OCI-LY3 (cell line): Measurements from ENCODE around the gene SIGLEC9.

Experiments used
- EZH2phosphoT487 ChIP-seq: fragments of 200-600 bp; shearing (Covaris generic); IDR thresholded peaks from 2 replicates; pipeline ENCODE4 v1.6.1; 2018; ENCODE audit warnings: antibody characterized with exemption, mixed run types, low read depth
- TF ChIP-seq, protein P1 (sequence below): fragments of 200-600, 300-600 bp; sonication (generic); IDR thresholded peaks from 2 replicates; pipeline ENCODE4 v1.5.1; 2014; ENCODE audit warnings: antibody characterized with exemption, low read length, low read depth

DNA sequence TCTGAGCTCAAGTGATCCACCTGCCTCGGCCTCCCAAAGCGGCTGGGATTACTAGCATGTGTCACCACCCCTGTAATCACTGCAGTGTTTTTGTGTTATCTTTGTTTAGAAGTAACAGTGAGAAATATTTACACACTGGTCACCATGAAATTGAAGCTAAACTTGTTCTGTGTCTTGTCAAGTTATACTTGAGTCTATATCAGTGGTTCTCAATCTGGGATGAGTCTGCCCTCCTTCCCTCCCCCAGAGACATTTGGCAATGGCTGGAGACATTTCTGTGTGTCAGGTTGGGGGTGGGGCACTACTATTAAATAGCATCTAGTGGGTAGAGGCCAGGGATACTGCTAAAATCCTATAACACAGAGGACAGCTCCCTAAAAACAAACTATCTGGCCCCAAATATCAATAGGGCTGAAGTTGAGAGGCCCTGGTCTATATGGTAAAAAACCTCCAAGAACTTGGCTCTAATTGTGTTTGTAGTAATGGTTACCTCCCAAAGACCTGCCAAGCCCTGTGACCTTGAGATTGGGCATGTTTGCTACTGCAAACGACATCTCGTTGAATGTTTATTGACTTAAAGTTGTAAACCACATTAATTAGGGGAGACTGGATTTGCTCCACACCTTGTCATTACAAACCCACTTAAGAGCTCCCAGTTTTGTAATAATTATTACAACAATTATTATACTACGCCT, 23.4 kb upstream of the SIGLEC9 start:
- TF ChIP-seq, protein P1, sequence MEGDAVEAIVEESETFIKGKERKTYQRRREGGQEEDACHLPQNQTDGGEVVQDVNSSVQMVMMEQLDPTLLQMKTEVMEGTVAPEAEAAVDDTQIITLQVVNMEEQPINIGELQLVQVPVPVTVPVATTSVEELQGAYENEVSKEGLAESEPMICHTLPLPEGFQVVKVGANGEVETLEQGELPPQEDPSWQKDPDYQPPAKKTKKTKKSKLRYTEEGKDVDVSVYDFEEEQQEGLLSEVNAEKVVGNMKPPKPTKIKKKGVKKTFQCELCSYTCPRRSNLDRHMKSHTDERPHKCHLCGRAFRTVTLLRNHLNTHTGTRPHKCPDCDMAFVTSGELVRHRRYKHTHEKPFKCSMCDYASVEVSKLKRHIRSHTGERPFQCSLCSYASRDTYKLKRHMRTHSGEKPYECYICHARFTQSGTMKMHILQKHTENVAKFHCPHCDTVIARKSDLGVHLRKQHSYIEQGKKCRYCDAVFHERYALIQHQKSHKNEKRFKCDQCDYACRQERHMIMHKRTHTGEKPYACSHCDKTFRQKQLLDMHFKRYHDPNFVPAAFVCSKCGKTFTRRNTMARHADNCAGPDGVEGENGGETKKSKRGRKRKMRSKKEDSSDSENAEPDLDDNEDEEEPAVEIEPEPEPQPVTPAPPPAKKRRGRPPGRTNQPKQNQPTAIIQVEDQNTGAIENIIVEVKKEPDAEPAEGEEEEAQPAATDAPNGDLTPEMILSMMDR = no peak
- TF ChIP-seq EZH2phosphoT487 = no peak
